Spleen (tissue), 11 donors: ENCODE results near the gene DOCK4. TPM values are rescaled to one million over a fixed set of nuclear protein-coding genes. Genes with fewer than 3 reads are reported as not detected.
"Not testable (repeated sequence)": the region's sequence is repeated elsewhere in the genome, so short reads cannot be mapped to it uniquely, and the experiment has no call there.

Source experiments
- DNase-seq: peaks from one replicate; pipeline ENCODE4 v3.0.0-alpha.2; 2020
- H3K27ac ChIP-seq, 8 donors: fragments of 200-600 bp; sonication (generic) in 7 of 8; 1 replicate in 4 of 8; 2 replicates in 4 of 8; pipeline versions ENCODE4 v1.5.0 to v1.8.0; 2016 to 2021; ENCODE audit warnings: inconsistent platforms in 4 of 8, mild to moderate bottlenecking in 4 of 8, moderate library complexity in 1 of 8
- H3K27me3 ChIP-seq, 7 donors: fragments of 200-600 bp; sonication (generic) in 6 of 7; replicated peaks in 1 of 7; 1 replicate in 4 of 7; 2 replicates in 3 of 7; pipeline versions ENCODE4 v1.5.0 to v1.8.0; 2016 to 2021; ENCODE audit warnings: inconsistent platforms in 3 of 7, mild to moderate bottlenecking in 1 of 7
- H3K36me3 ChIP-seq, 6 donors: fragments of 200-600 bp; sonication (generic) in 5 of 6; 1 replicate in 4 of 6; 2 replicates in 2 of 6; pipeline versions ENCODE4 v1.5.0 to v1.8.0; 2016 to 2021; ENCODE audit warnings: inconsistent platforms in 2 of 6
- H3K4me1 ChIP-seq, 6 donors: fragments of 200-600 bp; sonication (generic) in 5 of 6; 1 replicate in 3 of 6; 2 replicates in 3 of 6; pipeline versions ENCODE4 v1.5.0 to v1.8.0; 2016 to 2021; ENCODE audit warnings: inconsistent platforms in 3 of 6
- H3K4me3 ChIP-seq, 8 donors: fragments of 200-600 bp; sonication (generic) in 7 of 8; 1 replicate in 4 of 8; 2 replicates in 4 of 8; pipeline versions ENCODE4 v1.5.0 to v1.8.0; 2016 to 2021; ENCODE audit warnings: inconsistent platforms in 4 of 8, mild to moderate bottlenecking in 4 of 8, moderate library complexity in 2 of 8
- H3K9me3 ChIP-seq, 8 donors: fragments of 200-600 bp; sonication (generic) in 7 of 8; 1 replicate in 4 of 8; 2 replicates in 4 of 8; pipeline versions ENCODE4 v1.5.0 to v1.8.0; 2016 to 2021; ENCODE audit warnings: inconsistent platforms in 4 of 8
- POLR2A ChIP-seq, 3 donors: fragments of 450-650 bp; IDR thresholded peaks; one replicate each; pipeline ENCODE4 v1.5.1; 2017; ENCODE audit warnings: antibody characterized with exemption in 3 of 3, mild to moderate bottlenecking in 1 of 3
- POLR2AphosphoS5 ChIP-seq, 3 donors: sonication (generic); formaldehyde crosslinking; IDR thresholded peaks; one replicate each; pipeline ENCODE4 v1.5.1; 2017; ENCODE audit warnings: antibody characterized with exemption in 3 of 3
- WGBS, 5 donors: extraction: QIAGEN DNeasy Blood & Tissue Kit in 3 of 5; methylation state at CpG; one replicate each; pipeline versions ENCODE4 v1.1.5 to v1.1.7; 2013 to 2018; 5-methylcytosine and 5-hydroxymethylcytosine counted together
- intact Hi-C: fragments of 100-400 bp; cut with DNase I; formaldehyde crosslinking; loops from one replicate; pipeline ENCODE4 v1.15.0; 2023; ENCODE audit warnings: low total_unique reads
- polyA plus RNA-seq, 3 donors: library from polyadenylated mRNA; stranded (reverse); fragments of 200-250 nt; gene quantifications; one replicate each; pipeline ENCODE4 v1.2.1, GENCODE V29; 2013
- total RNA-seq, 7 donors: library from RNA; depleted of rRNA in 3 of 7; stranded (reverse); fragments of >200 nt in 3 of 7; fragmentation: NEBNext Ultra II Directional in 4 of 7; extraction: Animal tissue kit (Norgen Biotek cat#: 25700) in 4 of 7; gene quantifications; one replicate each; pipeline versions ENCODE4 v1.1.0 to v1.2.1, GENCODE V29; 2016 to 2021
- TF ChIP-seq, protein P1 (sequence below), 11 experiments: fragments of 200-600 bp in 7 of 11; fragments of 450-650 bp in 4 of 11; sonication (generic) in 4 of 11; IDR thresholded peaks in 8 of 11; conservative IDR thresholded peaks in 3 of 11; 1 replicate in 7 of 11; 2 replicates in 4 of 11; pipeline versions ENCODE4 v1.4.0 to v1.8.0; 2016 to 2021; ENCODE audit warnings: antibody characterized with exemption in 11 of 11, inconsistent platforms in 4 of 11, mild to moderate bottlenecking in 1 of 11
- donor health status: healthy with polysubstance abuse.
- donor health status: DM: no; HTN: no; CAD: no; lungs with moderate emphysema.
- donor health status: DM: no; HTN: no; CAD: no.
- donor health status: Bipolar disorder and iron deficiency.
- donor health status: healthy.
- donor health status: DM: no; HTN: no; CAD: no.
- donor health status: DM: yes; HTN: yes; CAD: no.

The DOCK4 gene
- total and polyA plus RNA-seq, 10 donors: 1.4 to 26.9 (median 14.2) TPM

GRCh38 chr7:111910656-111911055 lies 295.5 kb downstream of the DOCK4 start:
- intact Hi-C loops: no loop called here
- Histone ChIP-seq H3K4me1 (no peaks in the 10 kb centered on the region), H3K4me3 (no peak overlapping the region), H3K27me3 (no peaks in the 10 kb centered on the region), H3K27ac (no peak overlapping the region), H3K36me3 (no peaks in the 10 kb centered on the region), H3K9me3 (peaks cover 0 to 5% (median 0%) of the 10 kb centered on the region in 8 donors)
- TF ChIP-seq POLR2A (IDR thresholded peaks at IDR 0.05) (no peak), POLR2AphosphoS5 (IDR thresholded peaks at IDR 0.05) (no peak)
- TF ChIP-seq, protein P1, sequence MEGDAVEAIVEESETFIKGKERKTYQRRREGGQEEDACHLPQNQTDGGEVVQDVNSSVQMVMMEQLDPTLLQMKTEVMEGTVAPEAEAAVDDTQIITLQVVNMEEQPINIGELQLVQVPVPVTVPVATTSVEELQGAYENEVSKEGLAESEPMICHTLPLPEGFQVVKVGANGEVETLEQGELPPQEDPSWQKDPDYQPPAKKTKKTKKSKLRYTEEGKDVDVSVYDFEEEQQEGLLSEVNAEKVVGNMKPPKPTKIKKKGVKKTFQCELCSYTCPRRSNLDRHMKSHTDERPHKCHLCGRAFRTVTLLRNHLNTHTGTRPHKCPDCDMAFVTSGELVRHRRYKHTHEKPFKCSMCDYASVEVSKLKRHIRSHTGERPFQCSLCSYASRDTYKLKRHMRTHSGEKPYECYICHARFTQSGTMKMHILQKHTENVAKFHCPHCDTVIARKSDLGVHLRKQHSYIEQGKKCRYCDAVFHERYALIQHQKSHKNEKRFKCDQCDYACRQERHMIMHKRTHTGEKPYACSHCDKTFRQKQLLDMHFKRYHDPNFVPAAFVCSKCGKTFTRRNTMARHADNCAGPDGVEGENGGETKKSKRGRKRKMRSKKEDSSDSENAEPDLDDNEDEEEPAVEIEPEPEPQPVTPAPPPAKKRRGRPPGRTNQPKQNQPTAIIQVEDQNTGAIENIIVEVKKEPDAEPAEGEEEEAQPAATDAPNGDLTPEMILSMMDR (IDR thresholded peaks at IDR 0.05 in 8 of 11, conservative IDR thresholded peaks at IDR 0.05 in 3 of 11): no peak
- 83 to 93% (median 90%) methylated on average over 5 of the region's 5 CpGs for WGBS, 5 donors
- no peak for DNase-seq

- intact Hi-C loops, H3K36me3 ChIP-seq, H3K27me3 ChIP-seq, H3K4me3 ChIP-seq, H3K4me1 ChIP-seq, H3K9me3 ChIP-seq, H3K27ac ChIP-seq, DNase-seq: not testable (repeated sequence)
- 89 to 99% (median 96%) methylated on average over 3 of the region's 3 CpGs for WGBS, 5 donors
Measured at GRCh38 chr7:111908673-111909072, 297.5 kb downstream of the DOCK4 start.

DNA sequence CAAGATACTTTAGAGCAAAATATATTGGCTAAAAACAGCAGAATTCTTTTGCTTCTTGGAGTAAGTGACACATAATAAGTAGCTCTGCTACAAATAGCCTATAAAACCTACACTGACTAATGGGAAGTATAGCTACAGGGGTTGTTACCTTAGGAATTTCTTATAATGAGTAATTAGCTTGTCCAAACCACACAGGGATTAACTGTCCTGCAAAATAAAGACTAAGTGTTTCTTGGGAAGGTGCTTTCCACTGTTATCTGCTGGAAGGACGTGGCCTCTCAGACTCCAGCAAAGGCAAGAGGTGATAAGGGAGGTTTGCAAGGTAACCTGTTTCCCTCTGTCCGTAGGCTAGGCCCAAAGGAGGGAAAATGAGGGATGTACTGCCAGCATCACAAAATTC lies 302.4 kb downstream of the DOCK4 start:
- Histone ChIP-seq H3K27ac (no peak overlapping the region), H3K36me3 (no peaks in the 10 kb centered on the region), H3K4me3 (no peak overlapping the region), H3K4me1 (no peaks in the 10 kb centered on the region), H3K9me3 (peaks cover 0 to 5% (median 0%) of the 10 kb centered on the region in 8 donors), H3K27me3 (no peaks in the 10 kb centered on the region)
- intact Hi-C loops: no loop called here
- DNase-seq: no peak
- 65 to 86% (median 81%) methylated on average over 2 of the region's 2 CpGs for WGBS, 5 donors
- TF ChIP-seq POLR2AphosphoS5 (IDR thresholded peaks at IDR 0.05) (no peak), POLR2A (IDR thresholded peaks at IDR 0.05) (no peak)
- TF ChIP-seq, protein P1 (IDR thresholded peaks at IDR 0.05 in 8 of 11, conservative IDR thresholded peaks at IDR 0.05 in 3 of 11): no peak

DNA sequence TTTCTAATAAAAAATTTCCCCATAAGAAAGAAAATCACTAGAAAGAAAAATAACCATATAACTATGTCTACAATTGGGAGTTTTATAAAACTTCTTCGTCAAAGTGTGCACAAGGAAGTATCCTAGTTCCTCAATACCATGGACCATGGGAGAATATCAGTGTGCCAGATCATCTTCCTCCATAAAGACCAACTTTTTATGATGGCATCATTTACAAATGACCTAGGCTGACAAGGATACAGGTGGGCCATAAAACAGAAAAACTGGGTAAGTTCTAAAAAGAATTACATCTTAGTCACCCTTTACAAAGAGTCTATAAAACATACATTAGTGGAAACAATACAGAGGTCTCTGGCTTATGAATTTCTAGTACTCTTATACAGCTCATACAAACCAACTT lies 303.2 kb downstream of the DOCK4 start:
- TF ChIP-seq POLR2AphosphoS5 (IDR thresholded peaks at IDR 0.05) (no peak), POLR2A (IDR thresholded peaks at IDR 0.05) (no peak)
- TF ChIP-seq, protein P1 (IDR thresholded peaks at IDR 0.05 in 8 of 11, conservative IDR thresholded peaks at IDR 0.05 in 3 of 11): no peak
- Histone ChIP-seq H3K9me3 (no peaks in the 10 kb centered on the region), H3K27ac (no peak overlapping the region), H3K4me1 (no peaks in the 10 kb centered on the region), H3K4me3 (no peak overlapping the region), H3K27me3 (no peaks in the 10 kb centered on the region), H3K36me3 (no peaks in the 10 kb centered on the region)
- intact Hi-C loops: no loop called here
- DNase-seq: no peak
- 78 to 95% (median 91%) methylated on average over 1 of the region's 1 CpG for WGBS, 5 donors

GRCh38 chr7:111900283-111900682 lies 305.9 kb downstream of the DOCK4 start:
- Histone ChIP-seq H3K4me1 (no peaks in the 10 kb centered on the region), H3K4me3 (no peak overlapping the region), H3K27me3 (no peaks in the 10 kb centered on the region), H3K27ac (no peak overlapping the region), H3K9me3 (no peaks in the 10 kb centered on the region), H3K36me3 (no peaks in the 10 kb centered on the region)
- no peak for DNase-seq
- WGBS, 5 donors: 90 to 98% (median 93%) methylated on average over 7 of the region's 7 CpGs
- TF ChIP-seq, protein P1 (IDR thresholded peaks at IDR 0.05 in 8 of 11, conservative IDR thresholded peaks at IDR 0.05 in 3 of 11): no peak
- intact Hi-C loops: no loop called here
